HTERT RPE-1 (cell line): ENCODE data around the gene HADH.
"Not testable (repeated sequence)": the region's sequence is repeated elsewhere in the genome, so short reads cannot be mapped to it uniquely, and the experiment has no call there.

Experiments used
- in situ Hi-C: fragments of 300-500 bp; cut with MboI; formaldehyde crosslinking; loops from 4 replicates; pipeline ENCODE4 v1.14.3; 2020; ENCODE audit warnings: low sequenced_read_pairs

The HADH gene

GRCh38 chr4:107989537-107990386 is at the start of gene HADH:
TSS of gene HADH (plus strand) at chr4:107989889. CDS start at chr4:107989933, 44 bp downstream.
- in situ Hi-C loops: no loop called here

- in situ Hi-C loops: no loop called here
Observed at GRCh38 chr4:107945809-107946208, 43.9 kb upstream of the HADH start.

GRCh38 chr4:107950746-107951540 is 38.7 kb upstream of the HADH start:
- in situ Hi-C loops: no loop called here

- in situ Hi-C loops: no loop called here
Observed at GRCh38 chr4:107951551-107951950, 38.1 kb upstream of the HADH start.

GRCh38 chr4:107956011-107956410 is 33.7 kb upstream of the HADH start:
- in situ Hi-C loops: no loop called here

- in situ Hi-C loops: no loop called here
Observed at GRCh38 chr4:107966903-107967302, 22.8 kb upstream of the HADH start.

- in situ Hi-C loops: not testable (repeated sequence)
Observed at GRCh38 chr4:107967519-107967918, 22.2 kb upstream of the HADH start.

GRCh38 chr4:107967921-107968320 is 21.8 kb upstream of the HADH start:
- in situ Hi-C loops: not testable (repeated sequence)

- in situ Hi-C loops: no loop called here
Observed at GRCh38 chr4:107970063-107970798, 19.5 kb upstream of the HADH start.

GRCh38 chr4:107972605-107973004 is 17.1 kb upstream of the HADH start:
- in situ Hi-C loops: no loop called here

- in situ Hi-C loops: no loop called here
Observed at GRCh38 chr4:107974523-107974922, 15.2 kb upstream of the HADH start.

- in situ Hi-C loops: no loop called here
Observed at GRCh38 chr4:107977482-107977881, 12.2 kb upstream of the HADH start.

GRCh38 chr4:107977966-107978705 is 11.6 kb upstream of the HADH start:
- in situ Hi-C loops: no loop called here

- in situ Hi-C loops: no loop called here
Observed at GRCh38 chr4:107978716-107979451, 10.8 kb upstream of the HADH start.

- in situ Hi-C loops: no loop called here
Observed at GRCh38 chr4:107987916-107988762, 1.6 kb upstream of the HADH start.

GRCh38 chr4:107988763-107989035 is 990 bp upstream of the HADH start:
- in situ Hi-C loops: no loop called here

GRCh38 chr4:107989162-107989536 is 540 bp upstream of the HADH start:
- in situ Hi-C loops: no loop called here

GRCh38 chr4:107991945-107992630 is 2.4 kb downstream of the HADH start:
- in situ Hi-C loops: no loop called here

- in situ Hi-C loops: no loop called here
Observed at GRCh38 chr4:107993969-107994368, 4.3 kb downstream of the HADH start.
